Measurements from ENCODE around the gene DUSP2.

Gene DUSP2, protein sequence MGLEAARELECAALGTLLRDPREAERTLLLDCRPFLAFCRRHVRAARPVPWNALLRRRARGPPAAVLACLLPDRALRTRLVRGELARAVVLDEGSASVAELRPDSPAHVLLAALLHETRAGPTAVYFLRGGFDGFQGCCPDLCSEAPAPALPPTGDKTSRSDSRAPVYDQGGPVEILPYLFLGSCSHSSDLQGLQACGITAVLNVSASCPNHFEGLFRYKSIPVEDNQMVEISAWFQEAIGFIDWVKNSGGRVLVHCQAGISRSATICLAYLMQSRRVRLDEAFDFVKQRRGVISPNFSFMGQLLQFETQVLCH

DNA sequence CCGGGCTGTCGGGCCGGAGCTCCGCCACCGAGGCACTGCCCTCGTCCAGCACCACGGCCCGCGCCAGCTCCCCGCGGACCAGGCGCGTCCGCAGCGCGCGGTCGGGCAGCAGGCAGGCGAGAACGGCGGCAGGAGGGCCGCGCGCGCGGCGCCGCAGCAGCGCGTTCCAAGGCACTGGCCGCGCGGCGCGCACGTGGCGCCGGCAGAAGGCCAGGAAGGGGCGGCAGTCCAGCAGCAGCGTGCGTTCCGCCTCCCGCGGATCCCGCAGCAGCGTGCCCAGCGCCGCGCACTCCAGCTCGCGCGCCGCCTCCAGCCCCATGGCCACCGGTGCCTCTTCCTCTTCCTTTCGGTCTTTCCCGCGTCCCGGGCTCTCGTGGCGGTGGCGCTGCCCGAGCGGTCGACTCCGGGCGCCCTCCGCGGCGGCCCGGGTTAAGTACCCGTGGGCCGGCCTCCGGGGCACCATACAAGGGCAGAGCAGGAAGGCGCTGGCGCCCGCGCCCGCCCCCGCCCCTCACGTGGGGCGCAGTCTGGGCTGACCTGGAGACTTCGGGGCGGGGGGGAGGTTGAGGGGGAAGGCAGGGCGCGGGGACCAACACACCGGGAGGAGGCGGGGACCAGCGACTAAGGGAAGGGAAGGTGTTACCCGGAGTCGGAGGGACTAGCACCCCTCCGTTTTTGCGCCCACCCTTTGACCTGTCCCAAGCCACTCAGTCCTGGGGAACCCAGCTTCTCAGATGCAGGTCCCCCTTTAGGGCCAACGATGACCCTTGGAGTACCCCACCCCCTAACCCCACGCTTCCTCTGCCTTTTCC lies at the start of gene DUSP2:
TSS of gene DUSP2 (minus strand) at position 405 of the 812 bp plus-strand sequence. CDS start at position 319, 86 bp downstream.
- peak; percentile 80 for DNase-seq

DNA sequence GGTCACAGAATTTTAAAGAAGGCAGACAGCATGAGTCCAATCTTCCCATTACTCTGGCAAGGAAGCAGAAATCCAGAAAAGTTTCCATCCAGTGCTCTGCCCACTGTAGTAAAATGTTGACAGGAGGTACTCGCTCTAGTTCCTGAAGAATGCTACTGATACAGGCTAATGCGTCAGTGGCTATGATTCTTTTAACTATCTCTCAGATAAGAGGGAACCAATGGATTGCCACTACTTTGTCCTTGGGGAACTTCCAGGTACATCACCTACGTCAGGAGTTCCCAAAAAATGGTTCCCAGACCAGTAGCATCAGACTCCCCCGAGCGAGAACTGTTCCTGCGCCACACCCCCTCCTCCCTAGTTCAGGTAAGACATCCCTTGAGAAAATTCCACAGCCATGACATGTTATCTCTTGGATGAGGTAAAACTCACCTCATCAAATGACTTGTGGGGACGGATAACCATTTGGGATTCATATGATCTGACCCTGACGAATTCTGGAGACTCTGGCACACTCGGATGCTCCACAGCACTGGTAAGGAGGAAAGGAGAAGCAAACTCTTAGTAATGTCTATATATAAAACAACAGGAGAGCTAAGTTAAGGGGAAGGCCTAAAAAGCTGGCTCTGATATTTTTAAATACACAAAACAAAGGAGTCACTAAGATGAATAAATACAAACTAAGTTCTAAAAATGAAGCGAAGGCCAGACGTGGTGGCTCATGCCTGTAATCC lies 46.9 kb upstream of the DUSP2 start:
- DNase-seq: no peak

DNA sequence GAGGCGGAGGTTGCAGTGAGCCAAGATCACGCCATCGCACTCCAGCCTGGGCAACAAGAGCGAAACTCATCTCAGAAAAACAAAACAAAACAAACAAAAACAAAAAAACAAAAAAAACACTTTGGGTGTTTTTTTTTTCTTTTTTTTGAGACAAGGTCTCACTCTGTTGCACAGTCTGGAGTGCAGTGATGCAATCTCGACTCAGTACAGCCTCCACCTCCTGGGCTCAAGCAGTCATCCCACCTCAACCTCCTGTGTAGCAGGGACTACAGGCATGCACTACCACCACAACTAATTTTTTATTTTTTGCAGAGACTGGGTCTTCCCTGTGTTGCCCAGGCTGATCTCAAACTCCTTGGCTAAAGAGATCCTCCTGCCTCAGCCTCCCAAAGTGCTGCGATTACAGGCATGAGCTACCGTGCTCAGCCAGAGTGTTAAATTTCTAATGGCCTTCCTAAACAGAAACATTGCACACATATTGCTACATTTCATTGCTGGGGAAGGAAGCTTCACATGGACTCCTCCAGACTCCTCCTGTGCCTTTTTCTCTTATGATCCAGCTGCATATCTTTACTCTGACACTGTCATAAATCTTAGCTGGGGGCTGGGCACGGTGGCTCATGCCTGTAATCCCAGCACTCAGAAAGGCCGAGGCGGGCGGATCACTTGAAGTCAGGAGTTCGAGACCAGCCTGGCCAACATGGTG lies 43.7 kb upstream of the DUSP2 start:
- no peak for DNase-seq

DNA sequence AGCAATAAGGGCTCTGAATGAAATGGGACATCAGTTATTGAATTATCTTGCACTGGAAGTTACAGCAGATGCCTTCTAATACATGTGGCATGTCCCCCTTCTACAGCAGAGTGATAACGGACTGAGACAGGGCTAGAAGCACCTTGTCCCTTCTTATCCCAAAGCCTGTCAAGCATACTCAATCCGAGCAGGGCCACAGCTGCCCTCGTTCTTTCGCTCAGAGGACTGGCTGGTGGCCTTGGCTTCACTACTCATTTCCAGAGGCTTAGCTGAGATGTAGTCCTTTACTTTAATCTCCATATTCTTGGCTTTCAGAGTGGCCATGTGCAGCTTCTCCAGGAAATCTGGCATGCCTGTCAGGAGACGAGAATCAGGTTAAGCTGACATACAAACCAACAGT lies 41.3 kb upstream of the DUSP2 start:
- DNase-seq: no peak

DNA sequence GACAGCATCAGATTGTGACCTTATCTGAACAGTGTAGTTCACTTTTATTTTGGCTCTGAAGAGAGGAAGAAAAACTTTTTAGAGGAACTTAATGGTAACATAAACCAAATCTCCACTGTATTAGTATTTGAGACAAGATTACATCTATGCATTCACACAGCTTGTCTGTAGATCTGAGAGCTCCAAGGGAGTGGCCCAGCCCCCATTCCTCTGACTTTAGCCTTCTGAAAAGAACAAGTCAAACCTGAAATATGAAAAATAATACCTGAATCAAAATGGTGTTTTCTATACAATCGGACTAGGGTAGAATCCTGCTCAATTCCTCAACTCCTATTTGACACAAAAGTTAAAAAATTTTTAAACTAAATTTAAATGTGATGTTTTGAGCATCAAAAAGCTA lies 40.3 kb upstream of the DUSP2 start:
- no peak for DNase-seq

DNA sequence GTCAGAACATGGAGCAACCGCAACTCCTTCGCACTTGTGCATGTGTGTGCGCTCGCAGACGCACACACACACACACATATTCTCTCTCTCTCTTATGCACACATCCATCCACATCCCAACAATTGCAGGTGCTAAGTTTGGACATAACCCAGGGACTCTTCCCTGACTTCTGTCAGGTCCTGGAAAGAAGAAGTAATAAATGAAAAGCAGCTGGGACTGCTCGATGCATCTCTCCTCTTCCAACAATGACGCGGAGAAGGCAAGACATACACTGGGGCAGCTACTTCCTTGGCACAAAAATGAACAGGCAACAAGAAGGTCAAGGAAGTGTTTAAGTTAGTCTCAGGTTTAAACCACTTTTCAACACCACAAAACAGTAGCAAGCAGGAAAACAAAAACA lies 39.7 kb upstream of the DUSP2 start:
- DNase-seq: no peak

DNA sequence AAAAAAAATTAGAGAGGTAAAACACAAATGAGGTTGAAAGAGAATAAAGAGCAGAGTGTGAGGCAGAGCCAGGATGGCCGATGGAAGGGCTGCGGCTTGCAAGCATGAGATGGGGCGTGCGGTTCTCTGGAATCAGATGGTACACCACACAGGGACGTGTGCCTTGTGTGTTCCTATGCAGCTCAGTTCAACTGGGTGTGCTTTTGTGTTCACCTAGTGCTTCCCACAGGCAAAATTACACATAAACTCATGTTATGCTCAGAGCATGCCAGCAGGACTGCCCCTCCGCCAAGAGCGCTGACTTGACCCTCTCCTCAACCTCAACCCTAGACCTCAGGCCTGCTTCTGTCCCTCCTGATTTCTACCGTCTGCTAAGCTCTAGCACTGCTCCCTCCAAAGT lies 38.9 kb upstream of the DUSP2 start:
- no peak for DNase-seq

DNA sequence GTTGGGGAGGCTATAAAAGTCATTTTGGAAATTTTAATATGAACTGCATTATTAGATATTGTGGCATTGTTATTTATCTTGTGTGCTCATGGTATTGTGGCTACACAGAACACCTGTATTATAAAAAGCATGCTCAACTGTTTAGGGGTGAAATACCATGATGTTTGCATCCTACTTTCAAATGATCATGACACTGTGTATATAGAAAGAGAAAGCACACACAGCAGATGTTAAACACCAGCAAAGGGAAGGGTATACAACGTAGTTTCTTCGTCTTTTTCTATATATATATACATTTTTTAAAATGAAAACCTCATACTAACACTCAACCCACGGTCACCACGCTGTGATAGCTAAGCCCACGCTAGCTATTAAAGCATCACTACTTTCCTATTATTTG lies 36.3 kb upstream of the DUSP2 start:
- DNase-seq: no peak

DNA sequence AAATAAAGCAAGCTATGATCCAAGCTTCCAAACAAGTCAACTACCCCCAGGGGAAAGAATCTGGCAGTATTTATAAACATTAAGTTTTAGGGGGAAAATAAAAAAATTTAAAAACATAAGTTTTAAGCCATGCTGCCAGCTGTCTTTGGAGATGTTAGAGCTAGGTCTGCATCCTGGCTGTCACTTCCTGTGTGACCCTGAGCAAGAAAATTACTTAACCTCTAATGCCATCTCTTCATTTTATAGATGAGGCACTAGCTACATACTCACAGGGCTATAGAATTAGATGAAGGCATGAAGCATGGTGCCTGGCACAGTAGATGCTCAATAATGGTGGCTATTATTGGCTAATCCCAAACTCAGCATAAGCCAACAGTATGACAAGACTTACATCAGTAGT lies 35.3 kb upstream of the DUSP2 start:
- DNase-seq: no peak

DNA sequence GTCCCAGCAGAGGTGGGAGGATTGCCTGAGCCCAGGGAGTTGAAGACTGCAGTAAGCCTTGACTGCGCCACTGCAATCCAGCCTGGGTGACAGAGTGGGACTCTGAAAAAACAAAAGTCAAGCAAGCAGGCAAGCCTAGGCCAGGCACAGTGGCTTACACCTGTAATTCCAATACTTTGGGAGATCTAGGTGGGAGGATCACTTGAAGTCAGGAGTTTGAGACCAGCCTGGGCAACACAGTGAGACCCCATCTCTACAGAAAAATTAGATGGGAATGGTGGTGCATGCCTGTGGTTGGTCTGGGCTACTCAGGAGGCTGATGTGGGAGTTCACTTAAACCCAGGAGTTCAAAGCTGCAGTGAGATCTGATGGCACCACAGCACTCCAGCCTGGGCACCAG lies 34.8 kb upstream of the DUSP2 start:
- no peak for DNase-seq

DNA sequence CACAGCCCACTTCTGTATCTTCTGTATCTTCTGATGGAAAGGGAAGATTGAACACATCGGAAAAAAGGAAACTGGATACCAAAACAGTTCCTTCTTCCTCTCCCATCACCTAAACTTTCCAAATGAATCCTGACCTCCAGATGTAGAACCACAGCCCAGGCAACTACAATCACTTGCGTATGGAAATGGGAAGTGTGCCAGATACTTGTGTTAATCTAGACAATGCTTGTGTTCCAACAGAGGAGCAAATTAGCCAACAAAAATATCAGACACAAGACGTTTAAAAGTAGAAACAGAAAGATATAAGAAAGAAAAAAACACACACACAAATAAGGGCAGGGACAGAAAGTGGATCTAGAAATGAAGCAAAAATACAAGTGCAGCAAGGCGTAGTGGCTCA lies 31.4 kb upstream of the DUSP2 start:
- DNase-seq: no peak

DNA sequence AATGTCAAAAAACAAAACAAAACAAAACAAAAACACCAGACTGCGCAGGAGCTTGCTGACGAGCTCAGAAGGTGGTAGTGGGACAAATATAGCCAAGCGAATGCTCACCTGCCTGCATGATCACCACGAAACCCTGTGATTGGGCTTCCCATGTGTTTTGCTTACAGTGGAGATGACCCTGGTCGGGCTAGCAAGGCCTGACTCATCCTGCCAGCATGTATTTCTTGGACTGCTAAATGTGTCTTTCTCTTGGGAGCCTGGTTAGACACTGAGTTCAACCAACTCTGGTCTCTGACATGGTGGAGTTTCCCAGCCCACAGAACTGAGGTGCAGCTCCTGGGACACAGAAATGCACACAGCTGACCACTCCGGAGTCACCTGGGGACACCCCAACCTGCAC lies 30.7 kb upstream of the DUSP2 start:
- no peak for DNase-seq

DNA sequence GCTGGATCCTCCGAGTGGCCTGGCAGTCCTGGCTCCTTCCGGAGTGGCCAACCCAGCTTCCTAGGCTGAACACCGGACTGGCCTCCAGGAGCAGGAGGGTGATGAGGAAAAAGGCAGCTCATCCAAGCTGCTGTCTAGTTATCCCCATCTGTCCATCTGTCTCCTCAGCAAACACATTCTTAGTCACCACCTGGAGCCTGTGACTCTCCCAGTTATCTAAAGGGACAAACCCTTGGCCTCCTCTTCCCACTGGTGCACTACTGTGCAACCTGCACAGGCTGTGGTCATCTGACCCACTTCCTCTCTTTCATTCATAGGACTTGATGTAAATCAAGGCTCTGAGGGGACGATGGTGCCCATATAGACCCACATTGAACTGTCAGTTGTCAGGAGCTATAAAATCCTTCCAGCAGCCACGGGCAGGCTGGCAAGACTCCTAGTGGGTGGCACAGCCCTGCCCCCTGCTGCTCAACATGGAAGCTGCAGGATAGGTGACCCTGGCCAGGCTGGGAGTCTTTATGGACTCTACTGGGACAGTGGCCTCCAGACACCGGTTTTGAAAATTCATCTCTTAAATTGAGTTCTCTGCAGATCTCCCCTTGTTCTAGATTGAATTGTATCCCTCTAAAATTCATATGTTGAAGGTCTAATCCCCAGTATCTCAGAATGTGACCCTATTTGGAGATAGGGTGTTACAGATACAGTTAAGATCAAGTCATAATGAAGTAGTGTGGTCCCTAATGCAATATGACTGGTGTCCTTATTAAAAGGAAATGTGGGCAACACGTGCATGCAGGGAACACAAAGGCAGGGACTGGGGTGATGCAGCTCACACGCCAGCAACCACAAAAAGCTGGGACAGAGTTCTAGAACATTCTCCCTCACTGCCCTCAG lies 29.3 kb upstream of the DUSP2 start:
- DNase-seq: peak; percentile 74

DNA sequence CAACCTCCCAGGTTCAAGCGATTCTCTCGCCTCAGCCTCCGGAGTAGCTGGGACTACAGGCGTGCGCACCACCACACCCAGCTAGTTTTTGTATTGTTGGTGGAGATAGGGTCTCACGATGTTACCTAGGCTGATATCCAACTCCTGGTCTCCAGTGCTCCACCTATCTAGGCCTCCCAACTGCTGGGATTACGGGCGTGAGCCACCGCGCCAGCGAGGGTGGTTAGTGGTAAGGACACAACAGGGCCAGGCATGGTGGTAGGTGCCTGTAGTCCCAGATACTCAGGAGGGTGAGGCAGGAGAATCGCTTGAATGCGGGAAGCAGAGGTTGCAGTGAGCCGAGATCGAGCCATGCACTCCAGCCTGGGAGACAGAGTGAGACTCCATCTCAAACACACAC lies 26.6 kb upstream of the DUSP2 start:
- DNase-seq: no peak

DNA sequence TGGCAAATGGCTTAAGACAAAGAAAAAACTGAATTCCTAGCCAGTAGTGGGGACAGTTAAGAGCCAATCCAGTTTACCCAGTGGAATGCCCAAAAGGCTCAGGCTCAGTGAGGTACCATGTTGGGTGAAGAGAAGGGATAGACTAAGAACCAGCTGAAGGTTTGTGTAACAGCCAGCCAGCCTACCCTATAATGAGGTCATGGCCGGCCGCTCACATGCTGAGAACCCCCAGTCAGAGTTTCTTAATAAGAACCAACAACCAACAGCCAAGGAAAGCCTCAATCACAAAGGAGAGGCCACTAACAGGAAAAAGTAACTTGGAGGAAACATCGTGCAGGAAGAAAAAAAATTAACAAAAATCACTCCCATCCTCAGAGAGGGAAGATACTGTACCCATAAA lies 25.4 kb upstream of the DUSP2 start:
- no peak for DNase-seq

DNA sequence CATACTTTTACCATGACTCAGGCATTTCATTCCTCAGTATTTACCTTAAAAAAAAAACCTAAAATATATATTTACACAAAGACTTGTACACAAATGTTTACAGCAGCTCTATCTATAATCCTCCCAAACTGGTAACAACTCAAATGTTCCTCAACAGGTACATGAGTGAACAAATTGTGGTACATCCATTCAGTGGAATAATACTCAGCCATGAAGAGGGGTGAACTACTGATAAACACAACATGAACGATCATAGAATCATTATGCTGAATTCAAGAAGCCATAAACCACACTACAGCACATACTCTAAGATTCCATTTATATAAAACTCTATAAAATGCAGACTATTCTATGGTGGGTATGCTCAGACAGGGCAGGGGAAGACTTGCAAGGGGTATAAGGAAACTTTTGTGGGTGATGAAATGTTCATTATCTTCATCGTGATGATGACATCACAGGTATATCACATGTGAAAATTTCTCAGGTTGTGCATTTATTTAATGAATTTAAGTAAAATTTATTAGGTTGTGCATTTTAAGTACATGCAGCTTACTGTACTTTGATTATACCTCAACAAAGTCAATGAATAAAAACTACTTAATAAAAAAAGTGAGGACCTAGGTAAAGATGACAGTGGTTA lies 24.7 kb upstream of the DUSP2 start:
- DNase-seq: no peak

DNA sequence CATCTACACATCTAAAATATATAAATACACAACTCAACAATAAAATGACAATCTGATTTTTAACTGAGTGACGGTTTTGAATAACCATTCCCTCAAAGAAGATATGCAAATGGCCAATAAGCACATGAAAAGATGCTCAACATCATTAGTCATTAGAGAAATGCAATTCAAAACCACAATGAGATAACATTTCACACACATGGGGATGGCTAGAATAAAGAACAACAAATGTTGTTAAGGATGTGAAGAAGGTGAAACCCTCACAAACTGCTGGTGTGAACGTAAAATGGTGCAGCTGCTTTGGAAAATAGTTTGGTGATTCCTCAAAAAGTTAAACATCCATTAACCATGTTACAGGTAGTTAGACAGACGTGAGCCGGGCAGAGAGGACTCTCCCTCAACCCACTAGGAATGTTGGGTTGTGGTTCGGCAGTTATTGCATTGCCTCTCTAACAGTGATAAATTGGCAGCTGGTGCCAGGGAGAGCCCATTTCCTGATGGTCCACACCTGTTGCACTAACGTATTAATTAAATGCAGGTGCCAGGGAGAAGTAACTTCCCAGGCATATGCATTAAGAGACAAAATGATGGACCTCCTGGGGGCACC lies 22.3 kb upstream of the DUSP2 start:
- no peak for DNase-seq

DNA sequence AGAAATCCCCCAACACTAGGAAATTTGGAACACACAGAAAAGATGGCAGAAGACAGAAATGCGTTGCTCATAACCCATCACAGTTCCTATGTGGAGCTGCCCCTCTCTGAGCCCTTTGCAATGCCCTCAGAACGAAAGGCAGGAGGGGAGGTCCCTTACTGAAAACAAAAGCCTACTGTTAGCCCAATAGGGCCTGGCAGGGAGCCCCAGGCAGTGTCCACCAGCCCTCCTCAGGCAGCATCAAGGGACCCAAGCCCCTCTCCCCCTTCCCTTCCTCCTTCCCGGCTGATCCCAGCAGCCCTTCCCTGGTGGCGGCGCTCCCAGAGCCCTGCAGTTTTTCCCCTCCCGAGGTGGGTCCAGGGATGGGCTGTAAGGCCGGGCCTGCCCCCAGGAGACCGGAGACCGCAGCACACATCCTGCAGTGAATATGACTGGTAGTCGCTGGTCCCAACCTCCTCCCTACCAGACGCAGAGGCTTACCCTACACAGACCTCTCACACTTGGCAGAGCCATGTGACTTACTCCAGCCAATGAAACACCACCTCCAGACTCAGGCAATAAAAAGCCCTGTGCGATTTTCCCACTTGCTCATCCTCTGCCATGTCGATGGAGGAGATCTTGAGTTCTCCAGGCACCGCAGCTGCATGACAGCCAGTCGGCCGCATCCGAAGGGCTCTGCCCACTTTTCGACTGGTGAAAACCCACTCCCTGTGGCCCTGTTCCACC lies 19.4 kb upstream of the DUSP2 start:
- DNase-seq: no peak

DNA sequence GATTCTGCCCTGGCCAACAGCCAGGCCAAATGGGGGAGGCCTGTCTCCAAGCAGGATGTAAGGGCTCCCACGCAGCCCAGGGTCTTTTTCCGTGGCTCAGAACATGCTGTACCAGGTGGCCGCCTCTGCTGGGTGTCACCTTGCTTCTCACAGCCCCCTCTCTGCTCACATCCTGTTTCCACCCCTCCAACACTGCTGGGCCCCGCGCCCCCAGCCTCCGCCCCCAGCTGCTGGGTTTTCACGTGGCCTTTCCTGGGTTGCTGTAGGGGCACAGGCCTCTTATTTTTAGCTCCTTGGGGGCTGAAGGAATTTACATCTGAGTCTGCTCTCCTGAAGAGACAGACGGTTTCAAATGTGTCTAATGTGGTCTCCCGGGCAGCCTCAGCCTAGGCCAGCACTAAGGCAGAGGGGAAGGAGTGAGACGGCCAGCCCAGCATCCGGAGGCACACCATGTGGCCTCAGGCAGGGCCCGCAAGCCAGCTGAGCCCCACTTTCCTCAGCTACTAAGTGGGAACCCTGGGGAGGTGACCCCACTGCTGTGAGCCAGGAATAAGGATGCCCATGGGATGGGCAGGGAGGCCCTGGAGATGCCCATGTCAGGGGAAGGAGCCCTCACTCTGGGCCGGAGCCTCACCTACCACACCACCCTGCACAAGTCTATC lies 18.7 kb upstream of the DUSP2 start:
- no peak for DNase-seq

DNA sequence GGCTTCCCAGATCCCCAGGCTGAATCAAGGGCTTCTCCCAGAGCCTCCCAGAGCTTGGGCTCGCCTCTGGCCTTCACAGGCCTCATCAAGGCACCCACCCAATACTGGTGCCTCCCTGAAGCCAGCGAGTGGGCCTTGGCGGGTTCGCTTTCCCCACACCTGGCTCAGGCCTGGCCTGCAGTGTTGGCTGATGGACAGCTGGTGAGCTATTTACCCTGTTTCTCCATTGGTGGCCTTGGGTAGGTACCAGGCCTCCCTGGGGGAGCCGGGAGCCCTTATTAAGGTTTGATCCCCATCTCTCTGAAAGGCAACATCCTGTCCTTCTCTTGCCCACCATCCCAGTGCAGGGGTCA lies 18.2 kb upstream of the DUSP2 start:
- no peak for DNase-seq

Data from right forelimb (tissue), 1 donor.